Measurements from ENCODE around the gene FGF4. TPM values are rescaled to one million over a fixed set of nuclear protein-coding genes. Genes with fewer than 3 reads are reported as not detected.

Gene FGF4
- total RNA-seq, 3 donors from 2014 or later: not detected

DNA sequence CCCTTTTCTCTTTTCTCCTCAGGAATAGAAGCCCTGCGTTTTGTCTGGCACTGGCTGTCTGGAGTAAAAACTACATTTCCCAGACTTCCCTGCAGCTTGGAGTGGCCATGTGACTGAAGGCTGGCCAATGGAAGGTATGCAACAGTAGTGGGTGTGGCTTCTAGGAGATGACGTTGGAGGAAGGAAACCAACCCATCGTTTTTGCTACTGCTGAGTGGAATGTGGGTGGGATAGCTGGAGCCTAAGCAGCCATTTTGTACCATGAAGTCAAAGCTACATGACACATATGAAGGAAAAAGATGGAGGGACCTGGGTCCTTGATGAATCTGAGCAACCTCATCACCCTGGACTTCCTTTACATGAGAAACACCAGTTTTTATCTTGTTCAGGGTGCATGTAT, 24.4 kb upstream of the FGF4 start:
- peaks cover 2% of the 10 kb centered on the region for H3K9me3 ChIP-seq
- no peak for TF ChIP-seq CTCF (IDR thresholded peaks at IDR 0.05)
- DNase-seq (peak in 1 of 3 donors; percentile 3), ATAC-seq (peak; percentile 66)
- no peak overlapping the region for H3K4me3 ChIP-seq
- no peaks in the 10 kb centered on the region for H3K4me1 ChIP-seq (ENCODE audit: low read depth)
- intact Hi-C loops (cut with DNase I, micrococcal nuclease): no loop called here
- H3K36me3 ChIP-seq (ENCODE audit: low read depth): no peaks in the 10 kb centered on the region

GRCh38 chr11:69799097-69799496, 24.0 kb upstream of the FGF4 start:
- ATAC-seq (no peak), DNase-seq (no peak)
- Histone ChIP-seq H3K4me3 (no peak overlapping the region), H3K36me3 (ENCODE audit: low read depth) (no peaks in the 10 kb centered on the region), H3K9me3 (peaks cover 2% of the 10 kb centered on the region), H3K4me1 (ENCODE audit: low read depth) (no peaks in the 10 kb centered on the region)
- no peak for TF ChIP-seq CTCF (IDR thresholded peaks at IDR 0.05)
- intact Hi-C loops (cut with DNase I, micrococcal nuclease): no loop called here

GRCh38 chr11:69797737-69798528, 22.8 kb upstream of the FGF4 start:
- H3K4me1 ChIP-seq (ENCODE audit: low read depth): no peaks in the 10 kb centered on the region
- no peak overlapping the region for H3K4me3 ChIP-seq
- ATAC-seq (no peak), DNase-seq (no peak)
- intact Hi-C loops (cut with DNase I, micrococcal nuclease): no loop called here
- no peaks in the 10 kb centered on the region for H3K36me3 ChIP-seq (ENCODE audit: low read depth)
- TF ChIP-seq CTCF (IDR thresholded peaks at IDR 0.05): no peak
- peaks cover 2% of the 10 kb centered on the region for H3K9me3 ChIP-seq

GRCh38 chr11:69797156-69797555, 22.0 kb upstream of the FGF4 start:
- TF ChIP-seq CTCF (IDR thresholded peaks at IDR 0.05): no peak
- no peak for ATAC-seq
- H3K36me3 ChIP-seq (ENCODE audit: low read depth): no peaks in the 10 kb centered on the region
- peaks cover 2% of the 10 kb centered on the region for H3K9me3 ChIP-seq
- no peaks in the 10 kb centered on the region for H3K4me1 ChIP-seq (ENCODE audit: low read depth)
- no peak for DNase-seq
- intact Hi-C loops (cut with DNase I, micrococcal nuclease): no loop called here
- H3K4me3 ChIP-seq: no peak overlapping the region

GRCh38 chr11:69796063-69796462, 20.9 kb upstream of the FGF4 start:
- no peak for DNase-seq
- TF ChIP-seq CTCF (IDR thresholded peaks at IDR 0.05): no peak
- peaks cover 2% of the 10 kb centered on the region for H3K9me3 ChIP-seq
- H3K36me3 ChIP-seq (ENCODE audit: low read depth): no peaks in the 10 kb centered on the region
- no peaks in the 10 kb centered on the region for H3K4me1 ChIP-seq (ENCODE audit: low read depth)
- intact Hi-C loops (cut with DNase I, micrococcal nuclease): no loop called here
- ATAC-seq: no peak
- no peak overlapping the region for H3K4me3 ChIP-seq
